ENCODE measurements around the gene UCKL1.
"Not testable (repeated sequence)": the region's sequence is repeated elsewhere in the genome, so short reads cannot be mapped to it uniquely, and the experiment has no call there.

UCKL1 gene

GRCh38 chr20:63942969-63943807 is 13.0 kb downstream of the UCKL1 start:
- DNase-seq: no peak

- no peak for DNase-seq
These were observed 13.8 kb downstream of the UCKL1 start for GRCh38 chr20:63942250-63942951.

GRCh38 chr20:63941282-63942081 is 14.7 kb downstream of the UCKL1 start:
- DNase-seq: no peak

- DNase-seq: no peak
These were observed 15.5 kb downstream of the UCKL1 start for GRCh38 chr20:63940472-63941266.

DNA sequence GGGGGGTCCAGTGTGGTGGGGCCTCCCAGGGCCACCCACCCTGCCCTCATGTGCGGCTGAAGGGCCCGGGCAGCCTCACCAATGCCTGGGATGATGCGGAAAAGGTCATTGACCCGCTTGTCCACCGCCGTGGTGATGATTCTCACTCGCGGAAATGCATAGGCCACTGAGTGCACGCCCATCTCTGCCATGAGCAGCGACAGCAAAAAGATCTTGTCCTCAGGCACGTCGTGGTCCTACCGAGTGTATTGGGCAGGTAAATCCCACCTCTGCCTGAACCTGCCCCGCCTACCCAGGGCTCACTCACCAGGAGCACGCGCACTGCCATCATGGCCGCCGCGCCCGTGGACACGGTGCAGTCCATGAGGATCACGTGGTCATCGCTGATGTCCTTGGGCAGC is 16.1 kb downstream of the UCKL1 start:
- DNase-seq: no peak

- DNase-seq: no peak
These were observed 16.9 kb downstream of the UCKL1 start for GRCh38 chr20:63939061-63939935.

DNA sequence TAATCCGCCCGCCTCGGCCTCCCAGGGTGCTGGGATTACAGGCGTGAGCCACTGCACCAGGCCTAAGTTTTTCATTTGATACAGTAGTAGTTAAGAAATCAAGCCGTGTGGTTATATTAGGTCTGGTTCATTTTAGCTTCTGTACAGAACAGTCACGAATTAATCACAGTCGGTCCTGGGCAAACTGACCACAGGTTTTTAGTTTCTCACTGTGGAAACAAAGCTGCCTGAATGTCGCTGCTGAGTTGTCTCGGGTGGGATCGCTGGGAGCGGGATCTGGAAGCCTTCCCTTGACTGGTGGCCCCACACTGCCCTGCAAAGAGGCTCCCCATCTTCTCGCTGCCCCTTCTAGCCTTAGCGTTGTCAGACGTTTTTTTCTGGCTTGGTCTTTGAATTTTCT is 18.6 kb downstream of the UCKL1 start:
- no peak for DNase-seq

DNA sequence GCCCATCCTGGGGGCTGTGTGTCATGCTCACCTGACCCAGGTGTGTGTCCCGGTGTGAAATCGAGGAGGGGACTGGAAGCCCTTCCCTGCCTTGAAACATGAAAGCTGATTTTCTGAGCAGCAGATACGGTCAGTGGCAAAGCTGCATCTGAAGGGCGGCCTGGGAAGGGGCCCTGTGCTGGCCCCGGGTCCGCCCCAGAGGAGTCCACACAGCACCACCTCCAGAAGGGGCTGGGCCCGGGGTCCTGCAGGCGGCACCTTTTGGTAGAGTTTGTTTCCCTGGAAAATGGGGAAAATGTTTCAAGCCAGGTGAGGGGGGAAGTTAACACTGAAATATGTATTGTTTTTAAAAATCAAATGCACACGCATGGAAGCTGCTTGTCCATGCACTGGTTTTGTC is 20.8 kb downstream of the UCKL1 start:
- DNase-seq: no peak

GRCh38 chr20:63934271-63935068 is 21.7 kb downstream of the UCKL1 start:
- no peak for DNase-seq

DNA sequence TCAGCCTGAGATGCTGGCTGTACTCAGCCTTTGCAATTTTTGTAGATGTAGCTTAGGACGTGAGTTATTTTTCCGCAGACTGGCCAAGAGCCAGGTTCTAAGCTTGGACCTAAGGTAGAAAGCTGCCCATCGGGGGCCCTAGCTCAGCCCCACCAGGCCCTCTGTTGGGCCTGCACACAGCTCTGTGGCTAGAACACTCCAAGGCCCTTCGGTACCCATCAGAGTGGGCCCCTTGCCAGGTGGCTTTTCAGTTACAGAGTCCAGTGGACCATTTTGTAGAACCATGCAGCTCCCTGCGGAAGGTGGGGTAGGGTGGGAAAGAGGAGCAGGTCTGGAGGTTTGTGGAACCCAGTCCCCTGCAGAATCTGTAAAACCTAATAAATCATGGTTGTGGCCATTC is 22.6 kb downstream of the UCKL1 start:
- DNase-seq: no peak

- no peak for DNase-seq
These were observed 23.5 kb downstream of the UCKL1 start for GRCh38 chr20:63932606-63933160.

DNA sequence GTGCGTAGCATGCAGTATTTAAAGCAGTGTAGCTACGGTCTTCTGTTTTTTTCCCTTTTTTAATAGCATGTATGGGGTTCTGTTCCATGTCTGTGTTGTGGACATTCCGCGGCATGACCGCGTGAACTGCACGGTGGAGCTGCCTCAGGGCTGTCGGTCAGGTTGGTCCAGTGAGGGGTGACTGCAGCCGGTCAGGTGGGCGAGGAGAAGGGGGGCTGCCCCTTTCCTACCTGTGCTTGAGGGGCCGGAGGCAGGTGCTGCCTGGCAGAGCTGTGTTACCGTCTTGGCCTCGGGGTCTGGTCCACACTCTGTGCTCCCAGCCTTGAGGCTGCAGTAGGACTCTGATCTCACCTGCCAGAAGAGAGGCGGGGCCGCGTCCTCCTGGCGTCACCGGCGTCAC is 24.5 kb downstream of the UCKL1 start:
- DNase-seq: no peak

DNA sequence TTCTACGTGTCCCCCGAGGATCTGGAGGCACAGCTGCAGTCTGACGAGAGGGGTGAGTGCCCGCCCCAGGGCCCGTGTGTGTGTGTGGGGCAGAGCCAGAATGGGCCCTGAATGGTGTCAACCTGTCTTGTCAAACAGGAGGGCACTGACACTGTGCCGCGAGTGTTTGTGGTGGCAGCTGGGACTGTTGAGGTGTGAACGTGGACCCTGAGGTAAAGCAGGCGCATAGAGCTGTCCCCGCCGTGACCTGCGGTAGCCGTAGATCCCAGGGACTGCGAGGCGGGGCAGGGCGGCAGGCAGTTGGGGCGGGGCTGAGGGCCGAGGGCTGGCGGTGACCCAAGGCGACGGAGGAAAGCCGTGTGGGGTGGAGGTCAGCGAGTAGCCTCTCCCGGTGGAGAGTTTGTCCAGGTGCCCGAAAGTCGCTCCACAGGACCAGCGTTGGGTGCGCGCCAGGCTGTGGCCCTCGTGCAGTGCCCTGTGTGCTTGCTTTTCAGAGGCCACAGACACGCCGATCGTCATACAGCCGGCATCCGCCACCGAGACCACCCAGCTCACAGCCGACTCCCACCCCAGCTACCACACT is 25.2 kb downstream of the UCKL1 start:
- no peak for DNase-seq

DNA sequence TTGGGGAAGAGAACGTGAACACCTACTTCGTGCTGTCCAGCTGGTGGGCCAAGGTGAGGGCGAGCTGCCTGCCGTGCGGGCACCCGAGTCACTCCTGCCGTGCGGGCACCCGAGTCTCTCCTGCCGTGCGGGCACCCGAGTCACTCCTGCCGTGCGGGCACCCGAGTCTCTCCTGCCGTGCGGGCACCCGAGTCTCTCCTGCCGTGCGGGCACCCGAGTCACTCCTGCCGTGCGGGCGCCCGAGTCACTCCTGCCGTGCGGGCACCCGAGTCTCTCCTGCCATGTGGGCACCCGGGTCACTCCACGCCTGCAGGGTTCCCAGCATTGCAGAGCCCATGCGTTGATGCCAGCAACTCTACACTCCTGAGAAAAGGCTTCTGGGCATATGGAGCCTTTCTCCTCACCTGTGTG is 26.7 kb downstream of the UCKL1 start:
- not testable (repeated sequence) for DNase-seq

DNA sequence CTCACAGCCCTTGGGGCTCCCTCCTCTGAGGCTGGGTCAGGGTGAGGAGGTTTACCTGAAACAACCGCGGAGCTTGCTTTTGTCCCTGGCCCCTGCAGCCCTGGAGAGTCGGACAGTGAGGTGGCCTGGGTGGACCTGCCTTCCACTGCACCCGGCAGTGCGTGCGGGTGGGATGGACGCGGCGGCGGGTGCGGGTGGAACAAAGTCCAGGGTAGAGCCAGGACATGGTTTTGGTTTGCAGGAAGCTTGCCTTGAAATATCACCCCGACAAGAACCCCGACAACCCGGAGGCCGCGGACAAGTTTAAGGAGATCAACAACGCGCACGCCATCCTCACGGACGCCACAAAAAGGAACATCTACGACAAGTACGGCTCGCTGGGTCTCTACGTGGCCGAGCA is 27.1 kb downstream of the UCKL1 start:
- no peak for DNase-seq

DNA sequence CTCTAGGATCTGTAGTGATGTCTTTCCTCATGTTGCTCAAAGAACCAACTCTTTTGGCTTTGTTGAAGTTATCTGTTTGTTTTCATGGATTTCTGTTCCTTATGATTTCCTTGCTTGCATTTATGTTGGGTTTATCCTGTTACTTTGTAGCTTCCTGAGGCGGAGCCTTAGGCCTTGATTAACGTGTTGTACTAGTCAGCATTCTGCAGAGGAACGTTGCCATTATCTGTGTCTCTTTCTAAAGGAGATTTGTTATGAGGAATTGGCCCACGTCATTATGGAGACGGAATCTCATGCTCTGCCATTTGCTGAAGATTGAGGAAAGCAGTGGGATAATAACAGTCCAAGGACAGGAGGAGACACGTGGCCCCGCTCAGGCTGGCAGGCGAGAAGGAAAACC is 29.9 kb downstream of the UCKL1 start:
- no peak for DNase-seq

- no peak for DNase-seq
These were observed 32.0 kb downstream of the UCKL1 start for GRCh38 chr20:63924241-63924640.

- no peak for DNase-seq
These were observed 32.6 kb downstream of the UCKL1 start for GRCh38 chr20:63923651-63924050.

DNA sequence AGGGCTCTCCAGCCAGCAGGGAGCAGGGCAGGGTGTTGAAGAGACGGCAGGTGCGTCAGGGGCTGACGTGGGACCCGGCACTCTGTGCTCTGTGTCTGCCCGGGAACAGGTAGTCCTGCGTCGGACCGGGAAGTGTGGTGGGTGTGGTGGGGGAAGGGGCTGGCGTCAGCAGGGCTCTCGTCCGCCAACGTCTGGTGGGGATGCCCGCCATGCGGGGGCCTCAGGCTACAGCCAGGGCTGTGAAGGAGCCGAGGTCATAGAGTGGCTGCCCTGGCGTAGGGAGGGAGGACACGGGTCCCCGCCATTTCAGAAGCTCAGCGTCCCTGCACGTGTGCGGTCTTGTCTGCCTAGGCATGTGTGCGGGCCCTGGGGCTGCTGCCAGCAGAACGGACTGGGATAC is 36.0 kb downstream of the UCKL1 start:
- DNase-seq: no peak

GRCh38 chr20:63919130-63919529 is 37.1 kb downstream of the UCKL1 start:
- no peak for DNase-seq
